ENCODE measurements around the gene EGFLAM.

GRCh38 chr5:38321978-38322377, 63.6 kb downstream of the EGFLAM start:
- TF ChIP-seq CTCF (IDR thresholded peaks at IDR 0.05; ENCODE audit: poor library complexity) (no peak), EZH2 (IDR thresholded peaks at IDR 0.05; ENCODE audit: borderline replicate concordance) (no peak), EZH2phosphoT487 (IDR thresholded peaks at IDR 0.05; ENCODE audit: low read depth, severe bottlenecking, unreplicated experiment) (no peak)
